Astrocyte of the hippocampus (primary cell): ENCODE measurements around the gene GLA.

Source experiments
- DNase-seq: peaks from one replicate; pipeline ENCODE4 v3.0.0; 2011; ENCODE audit warnings: low read depth, low spot score

GLA gene

GRCh38 chrX:101407748-101408531, at the start of gene GLA, which contains the start of gene HNRNPH2:
TSS of gene GLA (minus strand) at chrX:101407925. CDS start at chrX:101407903, 22 bp downstream.
TSS of gene HNRNPH2 (plus strand) at chrX:101408222. CDS start at chrX:101411989, 3,767 bp downstream.
- DNase-seq = peak; percentile 97

GRCh38 chrX:101452056-101452455, 44.3 kb upstream of the GLA start:
- DNase-seq = no peak

- no peak for DNase-seq
These were observed 43.2 kb upstream of the GLA start for GRCh38 chrX:101450961-101451360.

- no peak for DNase-seq
These were observed 42.4 kb upstream of the GLA start for GRCh38 chrX:101450085-101450484.

- no peak for DNase-seq
These were observed 41.6 kb upstream of the GLA start for GRCh38 chrX:101449279-101449678.

- no peak for DNase-seq
These were observed 34.4 kb upstream of the GLA start for GRCh38 chrX:101442085-101442484.

DNA sequence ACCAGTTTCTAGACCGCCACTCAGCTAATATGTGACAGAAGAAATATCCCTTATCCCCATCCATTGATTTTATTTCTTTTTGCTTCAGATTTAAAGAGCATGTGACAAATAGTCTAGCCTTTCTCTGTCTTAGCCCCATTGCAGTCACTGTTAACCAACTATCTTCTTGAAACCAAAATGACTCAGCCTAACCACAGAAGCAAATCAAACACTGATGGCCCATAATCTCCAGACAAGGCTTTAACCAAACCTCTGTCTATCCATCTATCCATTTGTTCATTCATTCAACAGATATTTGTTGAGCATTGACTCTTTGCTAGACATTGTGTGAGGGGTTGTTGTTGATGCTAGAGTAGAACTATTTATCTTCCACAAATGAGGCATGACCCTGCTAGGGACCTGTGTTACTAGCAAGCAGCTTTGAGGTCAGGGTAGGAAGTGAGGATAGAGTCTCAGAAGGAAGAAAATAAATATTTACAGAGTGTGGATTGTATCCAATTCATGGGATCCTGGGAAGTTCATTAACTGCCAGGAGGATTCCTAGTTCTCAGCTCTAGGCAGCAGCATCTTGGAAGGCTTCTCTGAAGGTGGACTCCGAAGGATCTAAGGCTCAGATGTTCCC, 22.8 kb upstream of the GLA start:
- DNase-seq = peak; percentile 19

- DNase-seq = peak; percentile 28
These were observed 22.2 kb upstream of the GLA start for GRCh38 chrX:101429934-101430333.

GRCh38 chrX:101427954-101428353, 20.2 kb upstream of the GLA start:
- DNase-seq = no peak

DNA sequence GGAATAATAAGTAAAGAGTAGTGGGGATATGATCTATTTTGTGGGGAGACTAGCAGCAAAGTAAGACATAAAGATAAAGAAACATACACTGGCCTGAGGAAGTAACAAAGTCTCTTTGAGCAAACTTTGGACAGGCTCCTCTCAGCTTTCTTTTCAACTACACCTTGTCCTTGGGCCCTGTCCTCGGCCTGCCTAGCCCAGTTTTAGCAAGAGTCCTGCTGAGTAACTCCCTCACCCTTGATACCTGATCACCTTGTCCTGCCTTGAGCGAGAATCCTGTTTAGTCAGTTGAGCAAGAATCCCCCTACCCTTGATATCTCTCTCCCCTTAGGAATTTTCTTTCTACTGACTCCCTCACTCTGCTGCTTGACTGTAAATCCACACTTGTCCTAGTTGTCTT, 11.8 kb upstream of the GLA start:
- no peak for DNase-seq

DNA sequence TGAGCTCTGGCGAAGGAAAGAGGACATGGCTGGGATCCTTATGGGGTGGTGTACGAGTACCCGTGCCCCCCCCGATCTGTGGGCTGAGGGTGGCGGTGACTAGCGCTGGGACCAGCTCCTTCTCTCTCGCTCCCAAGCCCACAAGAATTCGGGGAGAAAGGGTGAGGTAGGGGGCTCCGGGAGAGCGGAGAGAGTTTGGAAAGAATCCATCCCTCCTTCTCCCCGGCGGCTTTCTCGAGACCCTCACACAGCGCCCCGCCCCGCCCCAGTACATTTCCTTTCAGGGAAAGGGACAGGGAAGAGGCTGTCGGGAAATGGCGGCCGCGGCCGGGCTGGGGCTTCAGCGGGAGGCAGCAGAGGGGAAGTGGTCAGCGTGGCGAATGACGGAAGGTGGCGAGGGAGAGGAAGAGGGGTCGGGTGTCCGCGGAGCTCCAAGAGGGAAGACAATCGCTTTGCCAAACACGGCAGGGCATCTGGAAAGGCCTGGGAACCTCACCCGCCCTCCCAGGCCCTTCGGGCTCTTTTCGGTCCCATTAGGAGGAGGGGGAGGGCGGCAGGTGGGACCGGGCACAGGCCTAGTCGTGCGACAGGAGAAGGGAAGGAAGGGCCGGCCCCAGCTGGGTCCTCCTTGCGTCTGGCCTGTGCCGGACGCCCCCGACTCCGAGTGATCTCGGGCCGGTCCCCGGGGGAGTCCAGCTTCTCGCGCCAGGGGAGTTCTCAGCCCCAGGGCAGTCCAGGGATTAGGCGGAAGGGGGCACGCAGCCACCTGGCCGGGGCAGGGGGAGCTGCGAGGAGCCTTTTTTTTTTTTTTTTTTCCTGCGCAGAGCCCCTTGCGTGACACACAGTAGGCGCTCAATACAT, 10.5 kb upstream of the GLA start:
- DNase-seq = peak; percentile 60

- no peak for DNase-seq
These were observed 9.5 kb upstream of the GLA start for GRCh38 chrX:101417190-101417589.

- no peak for DNase-seq
These were observed 9.0 kb upstream of the GLA start for GRCh38 chrX:101416691-101417090.

GRCh38 chrX:101415180-101416145, 7.7 kb upstream of the GLA start:
- DNase-seq = peak; percentile 72

DNA sequence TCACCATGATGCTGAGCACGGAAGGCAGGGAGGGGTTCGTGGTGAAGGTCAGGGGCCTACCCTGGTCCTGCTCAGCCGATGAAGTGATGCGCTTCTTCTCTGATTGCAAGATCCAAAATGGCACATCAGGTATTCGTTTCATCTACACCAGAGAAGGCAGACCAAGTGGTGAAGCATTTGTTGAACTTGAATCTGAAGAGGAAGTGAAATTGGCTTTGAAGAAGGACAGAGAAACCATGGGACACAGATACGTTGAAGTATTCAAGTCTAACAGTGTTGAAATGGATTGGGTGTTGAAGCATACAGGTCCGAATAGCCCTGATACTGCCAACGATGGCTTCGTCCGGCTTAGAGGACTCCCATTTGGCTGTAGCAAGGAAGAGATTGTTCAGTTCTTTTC, 4.3 kb upstream of the GLA start:
- DNase-seq = no peak

DNA sequence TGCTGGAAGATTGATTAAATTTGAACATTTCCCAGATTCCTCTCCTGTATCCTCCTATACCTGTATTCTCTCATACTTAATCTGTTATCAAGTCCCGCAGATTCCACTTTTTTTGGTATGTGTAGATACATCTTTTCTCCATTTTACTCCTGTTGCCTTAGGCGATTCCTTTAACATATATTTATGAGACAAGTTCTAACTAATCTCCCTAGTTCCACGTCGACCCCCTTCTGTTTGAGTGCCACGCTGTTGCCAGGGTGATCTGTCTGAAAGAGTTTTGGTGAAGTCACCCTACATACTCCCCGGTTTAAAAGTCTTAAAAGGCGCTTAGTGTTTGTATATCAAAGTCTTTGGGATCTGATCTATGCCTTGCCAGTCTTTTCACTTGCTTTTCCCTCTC, 2.7 kb upstream of the GLA start:
- peak; percentile 22 for DNase-seq

- DNase-seq = no peak
These were observed 1.3 kb upstream of the GLA start for GRCh38 chrX:101409043-101409442.

DNA sequence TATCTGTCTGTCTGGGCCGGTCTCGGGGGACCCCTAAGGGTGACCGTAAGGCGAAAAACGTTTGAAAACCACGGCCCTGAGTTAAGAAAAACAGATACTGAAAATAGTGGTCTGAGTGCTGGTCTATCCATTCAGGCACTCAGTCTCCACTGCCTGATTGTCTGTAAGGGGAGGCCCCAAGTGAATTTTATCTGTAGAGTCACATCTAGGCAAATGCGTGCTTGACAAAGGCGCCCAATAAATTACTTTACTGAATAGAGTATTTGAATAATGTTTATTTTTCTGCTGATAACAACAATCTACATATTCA, 762 bp upstream of the GLA start:
- DNase-seq = no peak

GRCh38 chrX:101407167-101407747, 468 bp downstream of the GLA start:
- peak; percentile 17 for DNase-seq

DNA sequence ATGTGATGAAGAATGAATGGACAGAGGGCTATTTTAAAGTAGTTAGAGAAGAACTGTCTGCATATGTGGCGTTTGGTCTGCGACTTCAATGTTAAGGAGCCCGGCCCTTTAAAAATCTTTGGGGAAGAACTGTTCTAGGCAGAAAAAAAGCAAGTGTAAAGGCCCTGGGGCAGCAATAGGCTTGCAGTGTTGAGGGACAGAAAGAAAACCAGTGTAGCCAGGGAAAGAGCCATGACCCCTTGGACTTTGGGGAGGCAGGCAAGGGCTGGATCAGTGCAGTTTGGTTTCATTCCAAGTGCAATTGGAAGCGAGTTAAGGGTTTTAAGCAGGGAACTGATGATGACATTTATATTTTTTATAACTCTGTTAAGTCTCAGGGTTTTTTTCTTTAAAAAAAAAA, 7.9 kb downstream of the GLA start:
- DNase-seq = no peak

DNA sequence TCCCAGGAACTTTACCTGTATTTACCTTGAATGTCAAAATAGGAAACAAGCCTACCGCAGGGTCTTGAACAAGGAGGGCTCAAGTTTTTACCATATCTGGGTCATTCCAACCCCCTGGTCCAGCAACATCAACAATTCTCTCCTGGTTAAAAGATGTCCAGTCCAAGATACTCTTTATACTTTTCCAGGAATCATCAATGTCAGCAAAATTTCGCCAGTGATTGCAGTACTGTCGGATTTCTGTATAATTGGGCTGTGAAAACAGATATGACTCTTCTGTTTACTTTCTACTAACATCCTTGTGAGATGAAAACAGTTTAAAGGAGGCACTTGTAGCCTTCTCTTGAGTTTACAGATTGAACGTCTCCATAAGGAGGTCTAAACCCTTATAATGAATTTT, 9.0 kb downstream of the GLA start:
- DNase-seq = no peak
